ENCODE measurements around the gene CARS1.

The CARS1 gene

GRCh38 chr11:2952290-2952689 lies 104.9 kb downstream of the CARS1 start:
- no peak for DNase-seq

GRCh38 chr11:2951231-2952110 lies 105.8 kb downstream of the CARS1 start:
- DNase-seq = no peak

All from activated CD4-positive, CD25-positive, alpha-beta regulatory T cell treated with anti-CD3 and anti-CD28 coated beads, Interleukin-2, amount 50 U/mL, for 72 hours (primary cell).